Measurements from ENCODE around the gene SNRK. TPM values are rescaled to one million over a fixed set of nuclear protein-coding genes. Genes with fewer than 3 reads are reported as not detected.

SNRK gene
- total RNA-seq, 2 donors from 2014 or later: 19.4 TPM

DNA sequence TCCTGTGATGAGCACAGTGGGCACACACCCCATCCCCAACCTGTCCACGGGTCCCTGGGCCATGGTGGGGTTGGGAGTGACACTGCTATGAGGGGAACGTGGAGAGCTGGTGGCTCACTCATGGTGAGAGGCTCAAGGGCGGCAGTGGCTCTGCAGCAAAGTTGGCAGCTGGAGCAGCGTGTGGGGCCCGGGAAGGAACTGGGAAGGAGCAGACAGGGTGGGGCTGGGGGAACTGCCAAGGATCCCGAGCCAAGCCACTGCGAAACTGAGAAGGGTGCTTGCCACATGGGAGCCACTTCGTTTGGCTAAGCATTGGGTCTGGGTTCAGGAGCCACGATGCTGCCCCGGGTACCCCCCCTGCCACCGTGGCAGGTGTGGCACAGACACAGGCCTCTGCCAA, 80.1 kb downstream of the SNRK start:
- Histone ChIP-seq H3K4me3 (ENCODE audit: low read length) (no peak overlapping the region), H3K9ac (ENCODE audit: extremely low read depth, low read length, poor library complexity, severe bottlenecking) (no peak overlapping the region), H3K27me3 (ENCODE audit: control insufficient read depth, insufficient read depth, low read length, poor library complexity, severe bottlenecking) (no peaks in the 10 kb centered on the region), H3K4me1 (ENCODE audit: control insufficient read depth, insufficient read depth, low read length) (peaks cover 6% of the 10 kb centered on the region), H3K36me3 (ENCODE audit: control insufficient read depth, insufficient read depth, low read length) (no peaks in the 10 kb centered on the region), H3K9me3 (ENCODE audit: control insufficient read depth, low read length) (no peaks in the 10 kb centered on the region), H3K27ac (ENCODE audit: low read depth, low read length) (no peak overlapping the region)
- Mint-ChIP-seq H3K4me3 (no peak overlapping the region), H3K4me1 (peaks cover 15% of the 10 kb centered on the region), H3K27me3 (ENCODE audit: insufficient read depth) (no peaks in the 10 kb centered on the region), H3K36me3 (ENCODE audit: low read depth) (peaks cover 28% of the 10 kb centered on the region), H3K9me3 (no peaks in the 10 kb centered on the region), H3K27ac (no peak overlapping the region)
- no peak for TF ChIP-seq CTCF (conservative IDR thresholded peaks at IDR 0.05)
- WGBS, 2 experiments (ENCODE audit: insufficient coverage in 1 of 2, insufficient read length in 1 of 2): 92 to 100% methylated on average over 7 to 11 of the region's 11 CpGs
- no peak for DNase-seq

DNA sequence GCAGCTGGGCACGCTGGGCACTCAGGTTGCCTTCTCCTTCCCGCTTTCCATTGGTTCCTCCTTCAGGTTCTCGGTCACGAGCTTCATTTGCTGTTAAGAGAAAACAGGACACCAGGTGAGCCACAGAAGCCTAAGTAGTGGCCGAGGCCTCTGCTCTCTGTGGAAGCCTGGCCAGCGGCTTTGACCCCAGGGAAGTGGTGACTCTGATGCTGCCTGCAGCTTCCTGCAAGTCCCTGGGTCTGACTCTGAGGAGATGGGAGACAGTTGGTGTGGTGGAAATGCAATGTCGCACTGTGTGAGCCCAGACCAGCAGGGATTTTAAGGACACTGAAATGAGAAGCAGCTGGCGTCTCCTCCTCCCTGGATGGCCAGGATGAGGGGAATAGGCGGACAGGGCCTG, 80.5 kb downstream of the SNRK start:
- TF ChIP-seq CTCF (conservative IDR thresholded peaks at IDR 0.05): no peak

DNA sequence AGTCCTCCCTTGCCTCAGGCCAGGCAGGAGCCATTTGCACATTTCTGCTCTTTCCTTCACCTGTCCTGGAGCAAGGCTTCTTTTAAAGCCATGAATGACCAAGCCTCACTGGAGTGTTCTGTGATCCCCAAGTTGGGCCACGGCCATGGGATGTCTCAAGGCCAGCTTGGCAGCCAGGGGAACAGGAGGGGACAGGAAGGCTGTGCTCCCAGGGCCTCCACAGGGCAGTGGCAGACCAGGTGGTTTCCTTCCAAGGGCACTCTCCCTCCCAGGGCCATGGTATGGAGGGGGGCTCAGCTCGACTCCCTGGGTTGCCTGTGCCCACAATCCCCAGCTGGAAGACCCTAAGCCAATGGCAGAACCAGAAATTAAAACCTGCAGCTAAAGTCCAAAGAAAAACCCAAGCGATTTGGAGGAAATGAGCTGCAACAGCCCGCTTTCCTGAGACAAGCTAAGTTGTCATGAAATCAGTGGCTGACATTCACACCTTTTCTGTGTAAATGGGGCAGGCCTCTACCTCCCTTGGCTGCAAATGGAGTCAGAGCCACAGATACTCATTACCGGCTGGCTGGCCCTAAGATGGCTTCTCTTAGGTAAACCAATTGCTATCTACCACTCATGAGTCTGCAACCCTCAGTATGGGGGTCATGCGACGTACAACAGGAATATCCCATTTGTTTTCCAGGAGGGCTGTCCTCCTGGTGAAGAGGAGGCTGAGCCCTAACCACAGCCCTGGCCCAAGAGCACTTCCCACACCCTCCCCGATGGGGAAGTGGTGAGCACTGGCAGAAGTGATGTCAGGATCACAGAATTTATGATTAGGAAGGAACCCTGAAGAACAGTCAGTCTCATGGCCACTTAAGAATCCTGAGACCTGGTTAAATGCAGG, 83.3 kb downstream of the SNRK start:
- TF ChIP-seq CTCF (conservative IDR thresholded peaks at IDR 0.05): no peak
- Histone ChIP-seq H3K4me1 (ENCODE audit: control insufficient read depth, insufficient read depth, low read length) (peaks cover 19% of the 10 kb centered on the region), H3K27ac (ENCODE audit: low read depth, low read length) (no peak overlapping the region), H3K36me3 (ENCODE audit: control insufficient read depth, insufficient read depth, low read length) (no peaks in the 10 kb centered on the region), H3K27me3 (ENCODE audit: control insufficient read depth, insufficient read depth, low read length, poor library complexity, severe bottlenecking) (no peaks in the 10 kb centered on the region), H3K9me3 (ENCODE audit: control insufficient read depth, low read length) (no peaks in the 10 kb centered on the region), H3K4me3 (ENCODE audit: low read length) (no peak overlapping the region), H3K9ac (ENCODE audit: extremely low read depth, low read length, poor library complexity, severe bottlenecking) (no peak overlapping the region)
- WGBS, 2 experiments (ENCODE audit: insufficient coverage in 1 of 2, insufficient read length in 1 of 2): 82 to 91% methylated on average over 6 to 8 of the region's 8 CpGs
- peaks cover 1% of the 10 kb centered on the region for H3K27me3 Mint-ChIP-seq (ENCODE audit: insufficient read depth)
- H3K4me1 Mint-ChIP-seq: peaks cover 36% of the 10 kb centered on the region
- no peak for DNase-seq
- H3K36me3 Mint-ChIP-seq (ENCODE audit: low read depth): peaks cover 18% of the 10 kb centered on the region
- no peak overlapping the region for H3K4me3 Mint-ChIP-seq
- no peaks in the 10 kb centered on the region for H3K9me3 Mint-ChIP-seq
- no peak overlapping the region for H3K27ac Mint-ChIP-seq

More for the DNA sequence above, 80.5 kb downstream of the SNRK start:
- peaks cover 28% of the 10 kb centered on the region for H3K36me3 Mint-ChIP-seq (ENCODE audit: low read depth)
- H3K27ac ChIP-seq (ENCODE audit: low read depth, low read length): no peak overlapping the region
- H3K27me3 Mint-ChIP-seq (ENCODE audit: insufficient read depth): no peaks in the 10 kb centered on the region
- no peaks in the 10 kb centered on the region for H3K9me3 ChIP-seq (ENCODE audit: control insufficient read depth, low read length)
- WGBS, 2 experiments (ENCODE audit: insufficient coverage in 1 of 2, insufficient read length in 1 of 2): 87 to 94% methylated on average over 3 to 9 of the region's 9 CpGs
- no peak overlapping the region for H3K4me3 Mint-ChIP-seq
- no peak overlapping the region for H3K27ac Mint-ChIP-seq
- H3K9ac ChIP-seq (ENCODE audit: extremely low read depth, low read length, poor library complexity, severe bottlenecking): no peak overlapping the region
- no peaks in the 10 kb centered on the region for H3K27me3 ChIP-seq (ENCODE audit: control insufficient read depth, insufficient read depth, low read length, poor library complexity, severe bottlenecking)
- H3K9me3 Mint-ChIP-seq: no peaks in the 10 kb centered on the region
- no peak overlapping the region for H3K4me3 ChIP-seq (ENCODE audit: low read length)
- DNase-seq: no peak
- H3K4me1 ChIP-seq (ENCODE audit: control insufficient read depth, insufficient read depth, low read length): peaks cover 6% of the 10 kb centered on the region
- H3K4me1 Mint-ChIP-seq: peaks cover 17% of the 10 kb centered on the region
- H3K36me3 ChIP-seq (ENCODE audit: control insufficient read depth, insufficient read depth, low read length): no peaks in the 10 kb centered on the region
